ENCODE measurements around the gene GBX2. TPM values are rescaled to one million over a fixed set of nuclear protein-coding genes. Genes with fewer than 3 reads are reported as not detected.

The GBX2 gene
- total and polyA plus RNA-seq, 7 donors = not detected

Other genes starting within 250 kb of the GBX2 start
- 1 to 10 TPM in 3 of 4 donors, under 1 TPM in 1; 0.54 to 9.3 (median 1.9) TPM for gene ASB18, start 96.0 kb upstream of the GBX2 start, total RNA-seq
- gene ASB18, start 96.0 kb upstream of the GBX2 start, polyA plus RNA-seq = 1 to 10 TPM in 1 of 3 donors, under 1 TPM in 2; 0.04 to 1.1 (median 0.21) TPM